Measurements from ENCODE around the gene SMIM10L2A.
"Not testable (repeated sequence)": the region's sequence is repeated elsewhere in the genome, so short reads cannot be mapped to it uniquely, and the experiment has no call there.

SMIM10L2A gene

GRCh38 chrX:135423173-135423864 is 1.6 kb downstream of the SMIM10L2A start:
- DNase-seq (ENCODE audit: low spot score) = not testable (repeated sequence)

GRCh38 chrX:135424469-135424868 is 2.7 kb downstream of the SMIM10L2A start:
- DNase-seq (ENCODE audit: low spot score) = no peak

GRCh38 chrX:135425026-135425965 is 3.6 kb downstream of the SMIM10L2A start:
- no peak for DNase-seq (ENCODE audit: low spot score)

- DNase-seq (ENCODE audit: low spot score) = no peak
Measured at GRCh38 chrX:135429429-135429828, 7.7 kb downstream of the SMIM10L2A start.

- no peak for DNase-seq (ENCODE audit: low spot score)
Measured at GRCh38 chrX:135431886-135432285, 10.1 kb downstream of the SMIM10L2A start.

- DNase-seq (ENCODE audit: low spot score) = no peak
Measured at GRCh38 chrX:135432453-135432852, 10.7 kb downstream of the SMIM10L2A start.

GRCh38 chrX:135432881-135433521 is 11.3 kb downstream of the SMIM10L2A start:
- DNase-seq (ENCODE audit: low spot score) = no peak

- DNase-seq (ENCODE audit: low spot score) = no peak
Measured at GRCh38 chrX:135433531-135434257, 11.9 kb downstream of the SMIM10L2A start.

- no peak for DNase-seq (ENCODE audit: low spot score)
Measured at GRCh38 chrX:135434258-135435138, 12.8 kb downstream of the SMIM10L2A start.

- no peak for DNase-seq (ENCODE audit: low spot score)
Measured at GRCh38 chrX:135435139-135435922, 13.6 kb downstream of the SMIM10L2A start.

- DNase-seq (ENCODE audit: low spot score) = no peak
Measured at GRCh38 chrX:135435933-135436332, 14.2 kb downstream of the SMIM10L2A start.

- no peak for DNase-seq (ENCODE audit: low spot score)
Measured at GRCh38 chrX:135436456-135436855, 14.7 kb downstream of the SMIM10L2A start.

GRCh38 chrX:135436966-135437866 is 15.5 kb downstream of the SMIM10L2A start:
- DNase-seq (ENCODE audit: low spot score) = no peak

GRCh38 chrX:135437867-135438733 is 16.4 kb downstream of the SMIM10L2A start:
- DNase-seq (ENCODE audit: low spot score) = no peak

GRCh38 chrX:135438734-135439043 is 16.9 kb downstream of the SMIM10L2A start:
- DNase-seq (ENCODE audit: low spot score) = no peak

GRCh38 chrX:135449637-135450550 is 28.1 kb downstream of the SMIM10L2A start:
- no peak for DNase-seq (ENCODE audit: low spot score)

GRCh38 chrX:135453381-135453780 is 31.6 kb downstream of the SMIM10L2A start:
- DNase-seq (ENCODE audit: low spot score) = no peak

All from SW480 (cell line).